Smooth muscle cell (in vitro differentiated cells): ENCODE measurements around the gene PARD3B. TPM values are rescaled to one million over a fixed set of nuclear protein-coding genes. Genes with fewer than 3 reads are reported as not detected.

Experiments used
- DNase-seq: peaks from one replicate; lab custom pipeline; 2025; ENCODE audit not compliant: unreplicated experiment; lab: John Stamatoyannopoulos, UW
- H2AFZ ChIP-seq: fragments of 200-600 bp; sonication (generic); 2 replicates; pipeline ENCODE4 v1.6.0; 2016; ENCODE audit warnings: antibody characterized with exemption, low read depth, mild to moderate bottlenecking
- H3F3A ChIP-seq: fragments of 200-600 bp; sonication (generic); 2 replicates; pipeline ENCODE4 v1.6.0; 2017; ENCODE audit warnings: antibody characterized with exemption, low read depth
- H3K27ac ChIP-seq: fragments of 200-600 bp; sonication (generic); 2 replicates; pipeline ENCODE4 v1.5.1; 2016; ENCODE audit warnings: low read depth, mild to moderate bottlenecking
- H3K27me3 ChIP-seq: fragments of 200-600 bp; sonication (generic); 2 replicates; pipeline ENCODE4 v1.6.1; 2016; ENCODE audit warnings: low read depth, mild to moderate bottlenecking
- H3K36me3 ChIP-seq: fragments of 200-600 bp; sonication (generic); 2 replicates; pipeline ENCODE4 v1.5.1; 2016; ENCODE audit warnings: low read depth
- H3K4me1 ChIP-seq: fragments of 200-600 bp; sonication (generic); 2 replicates; pipeline ENCODE4 v1.5.1; 2016; ENCODE audit warnings: low read depth
- H3K4me2 ChIP-seq: fragments of 200-600 bp; sonication (generic); 2 replicates; pipeline ENCODE4 v1.6.0; 2016; ENCODE audit warnings: mild to moderate bottlenecking
- H3K4me3 ChIP-seq: fragments of 200-600 bp; sonication (generic); 2 replicates; pipeline ENCODE4 v1.5.1; 2016; ENCODE audit warnings: mild to moderate bottlenecking
- H3K79me2 ChIP-seq: fragments of 200-600 bp; sonication (generic); 2 replicates; pipeline ENCODE4 v1.6.0; 2016; ENCODE audit warnings: low read depth, mild to moderate bottlenecking
- H3K9ac ChIP-seq: fragments of 200-600 bp; sonication (generic); 2 replicates; pipeline ENCODE4 v1.6.0; 2016; ENCODE audit warnings: low read depth
- H3K9me3 ChIP-seq: fragments of 200-600 bp; sonication (generic); replicated peaks from 2 replicates; pipeline ENCODE4 v1.5.1; 2016; ENCODE audit warnings: low read depth
- H4K20me1 ChIP-seq: fragments of 200-600 bp; sonication (generic); 2 replicates; pipeline ENCODE4 v1.6.0; 2016; ENCODE audit warnings: low read depth
- CTCF ChIP-seq: fragments of 200-600 bp; sonication (generic); IDR thresholded peaks from 2 replicates; pipeline ENCODE4 v1.5.1; 2017; ENCODE audit warnings: borderline replicate concordance, mild to moderate bottlenecking, antibody characterized with exemption; ENCODE audit not compliant: insufficient read depth, poor library complexity, severe bottlenecking
- WGBS: methylation state at CpG from one replicate; pipeline ENCODE4 v1.1.7; 2016; ENCODE audit warnings: low lambda C conversion rate; 5-methylcytosine and 5-hydroxymethylcytosine counted together
- polyA plus RNA-seq: library from polyadenylated mRNA; unstranded; fragments of >200 nt; fragmentation: Nextera tagmentation; extraction: Ambion mirVana; gene quantifications from 2 replicates; pipeline ENCODE4 v1.2.1, GENCODE V29; 2016
- total RNA-seq: library from RNA; depleted of rRNA; stranded (reverse); fragments of >200 nt; gene quantifications from 2 replicates; pipeline ENCODE4 v1.2.3, GENCODE V29; 2014

The PARD3B gene
- total and polyA plus RNA-seq, 2 experiments from 2014 or later, result 3.3 to 12.2 TPM

- no peaks in the 10 kb centered on the region for H4K20me1 ChIP-seq
- H3K79me2 ChIP-seq, result no peaks in the 10 kb centered on the region
- no peaks in the 10 kb centered on the region for H3K36me3 ChIP-seq
- no peak for DNase-seq
- H3K9ac ChIP-seq, result no peak overlapping the region
- no peak overlapping the region for H3K27ac ChIP-seq
- TF ChIP-seq CTCF, result no peak
- H3K4me2 ChIP-seq, result no peak overlapping the region
- no peaks in the 10 kb centered on the region for H3K4me1 ChIP-seq
- WGBS, result 75% methylated on average over 5 of the region's 5 CpGs
- H3K9me3 ChIP-seq, result no peaks in the 10 kb centered on the region
- no peak overlapping the region for H3K4me3 ChIP-seq
- H3K27me3 ChIP-seq, result no peaks in the 10 kb centered on the region
- H3F3A ChIP-seq, result no peaks in the 10 kb centered on the region
- H2AFZ ChIP-seq, result no peak overlapping the region
Observed at GRCh38 chr2:205283736-205284270, 738.5 kb downstream of the PARD3B start.

GRCh38 chr2:205284334-205284733 lies 739.1 kb downstream of the PARD3B start:
- H2AFZ ChIP-seq, result no peak overlapping the region
- H3K4me1 ChIP-seq, result no peaks in the 10 kb centered on the region
- no peaks in the 10 kb centered on the region for H3K27me3 ChIP-seq
- no peaks in the 10 kb centered on the region for H3K9me3 ChIP-seq
- H3K36me3 ChIP-seq, result no peaks in the 10 kb centered on the region
- no peaks in the 10 kb centered on the region for H3K79me2 ChIP-seq
- TF ChIP-seq CTCF, result no peak
- 81% methylated on average over 1 of the region's 1 CpG for WGBS
- no peak overlapping the region for H3K4me2 ChIP-seq
- H3K9ac ChIP-seq, result no peak overlapping the region
- H3K27ac ChIP-seq, result no peak overlapping the region
- no peak for DNase-seq
- H4K20me1 ChIP-seq, result no peaks in the 10 kb centered on the region
- H3K4me3 ChIP-seq, result no peak overlapping the region
- H3F3A ChIP-seq, result no peaks in the 10 kb centered on the region

GRCh38 chr2:205287316-205287715 lies 742.0 kb downstream of the PARD3B start:
- H3K4me3 ChIP-seq, result no peak overlapping the region
- no peaks in the 10 kb centered on the region for H3K27me3 ChIP-seq
- H3K9ac ChIP-seq, result no peak overlapping the region
- whole genome bisulfite sequencing, result 91% methylated on average over 4 of the region's 4 CpGs
- no peak for TF ChIP-seq CTCF
- H3K36me3 ChIP-seq, result no peaks in the 10 kb centered on the region
- H2AFZ ChIP-seq, result no peak overlapping the region
- no peaks in the 10 kb centered on the region for H4K20me1 ChIP-seq
- H3K27ac ChIP-seq, result no peak overlapping the region
- H3K4me2 ChIP-seq, result no peak overlapping the region
- H3K4me1 ChIP-seq, result no peaks in the 10 kb centered on the region
- no peak for DNase-seq
- no peaks in the 10 kb centered on the region for H3K9me3 ChIP-seq
- H3F3A ChIP-seq, result no peaks in the 10 kb centered on the region
- H3K79me2 ChIP-seq, result no peaks in the 10 kb centered on the region

GRCh38 chr2:205288686-205289085 lies 743.4 kb downstream of the PARD3B start:
- Histone ChIP-seq H3K9me3 (no peaks in the 10 kb centered on the region), H3K79me2 (no peaks in the 10 kb centered on the region), H3K9ac (no peak overlapping the region), H3K27ac (no peak overlapping the region), H3K4me2 (no peak overlapping the region), H3K27me3 (no peaks in the 10 kb centered on the region), H3K4me3 (no peak overlapping the region), H3F3A (no peaks in the 10 kb centered on the region), H3K4me1 (no peaks in the 10 kb centered on the region), H4K20me1 (no peaks in the 10 kb centered on the region), H2AFZ (no peak overlapping the region), H3K36me3 (no peaks in the 10 kb centered on the region)
- 95% methylated on average over 3 of the region's 3 CpGs for WGBS
- no peak for TF ChIP-seq CTCF
- DNase-seq, result no peak
